ENCODE data around the gene UFD1.

DNA sequence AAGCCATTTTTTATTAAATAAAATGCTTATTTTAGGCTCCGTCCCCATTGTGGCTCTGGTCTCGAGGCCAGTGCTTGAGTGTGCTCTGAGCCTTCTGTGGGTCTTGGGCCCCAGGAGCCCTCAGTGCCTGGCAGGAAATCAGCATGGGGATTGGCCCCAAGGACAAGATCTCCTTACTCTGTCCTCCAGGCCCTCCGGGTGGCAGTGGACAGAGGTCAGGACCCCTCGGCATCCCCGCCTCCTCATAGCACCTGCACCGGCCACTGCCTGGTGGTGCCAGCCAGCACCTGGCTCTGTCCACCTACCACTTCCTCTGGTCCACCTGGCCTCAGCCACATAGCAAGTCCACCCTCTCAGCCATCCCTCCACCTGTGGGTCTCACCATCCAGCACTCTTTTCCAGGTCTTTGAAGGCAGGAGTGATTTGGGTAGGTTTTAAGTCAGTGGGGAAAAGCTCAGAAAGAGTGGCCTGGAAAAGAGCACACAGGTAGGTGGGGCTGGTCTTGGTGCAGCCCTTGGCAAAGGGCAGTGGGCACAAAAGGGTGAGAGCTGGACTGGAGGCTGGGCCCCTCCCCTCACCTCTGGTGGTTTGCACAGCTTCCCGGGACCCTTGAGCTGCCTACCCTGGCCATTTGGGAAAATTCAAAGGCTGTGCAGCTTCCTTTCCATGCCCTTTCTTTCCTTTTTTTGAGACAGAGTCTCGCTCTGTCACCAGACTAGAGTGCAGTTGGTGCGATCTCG is 41.7 kb upstream of the UFD1 start:
- TF ChIP-seq, protein P1, sequence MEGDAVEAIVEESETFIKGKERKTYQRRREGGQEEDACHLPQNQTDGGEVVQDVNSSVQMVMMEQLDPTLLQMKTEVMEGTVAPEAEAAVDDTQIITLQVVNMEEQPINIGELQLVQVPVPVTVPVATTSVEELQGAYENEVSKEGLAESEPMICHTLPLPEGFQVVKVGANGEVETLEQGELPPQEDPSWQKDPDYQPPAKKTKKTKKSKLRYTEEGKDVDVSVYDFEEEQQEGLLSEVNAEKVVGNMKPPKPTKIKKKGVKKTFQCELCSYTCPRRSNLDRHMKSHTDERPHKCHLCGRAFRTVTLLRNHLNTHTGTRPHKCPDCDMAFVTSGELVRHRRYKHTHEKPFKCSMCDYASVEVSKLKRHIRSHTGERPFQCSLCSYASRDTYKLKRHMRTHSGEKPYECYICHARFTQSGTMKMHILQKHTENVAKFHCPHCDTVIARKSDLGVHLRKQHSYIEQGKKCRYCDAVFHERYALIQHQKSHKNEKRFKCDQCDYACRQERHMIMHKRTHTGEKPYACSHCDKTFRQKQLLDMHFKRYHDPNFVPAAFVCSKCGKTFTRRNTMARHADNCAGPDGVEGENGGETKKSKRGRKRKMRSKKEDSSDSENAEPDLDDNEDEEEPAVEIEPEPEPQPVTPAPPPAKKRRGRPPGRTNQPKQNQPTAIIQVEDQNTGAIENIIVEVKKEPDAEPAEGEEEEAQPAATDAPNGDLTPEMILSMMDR (IDR thresholded peaks at IDR 0.05): no peak
- TF ChIP-seq EZH2phosphoT487 (IDR thresholded peaks at IDR 0.05) (no peak), EZH2 (IDR thresholded peaks at IDR 0.05) (no peak)
